GM19397 (cell line): ENCODE measurements around the gene NUB1.

Experiments
- ATAC-seq: cut with Tn5 transposase; IDR thresholded peaks from one replicate; pipeline ENCODE4 v1.9.1; 2021; ENCODE audit warnings: mild to moderate bottlenecking, moderate library complexity; ENCODE audit not compliant: unreplicated experiment

NUB1 gene

GRCh38 chr7:151416112-151416940 lies 74.7 kb downstream of the NUB1 start:
- no peak for ATAC-seq

DNA sequence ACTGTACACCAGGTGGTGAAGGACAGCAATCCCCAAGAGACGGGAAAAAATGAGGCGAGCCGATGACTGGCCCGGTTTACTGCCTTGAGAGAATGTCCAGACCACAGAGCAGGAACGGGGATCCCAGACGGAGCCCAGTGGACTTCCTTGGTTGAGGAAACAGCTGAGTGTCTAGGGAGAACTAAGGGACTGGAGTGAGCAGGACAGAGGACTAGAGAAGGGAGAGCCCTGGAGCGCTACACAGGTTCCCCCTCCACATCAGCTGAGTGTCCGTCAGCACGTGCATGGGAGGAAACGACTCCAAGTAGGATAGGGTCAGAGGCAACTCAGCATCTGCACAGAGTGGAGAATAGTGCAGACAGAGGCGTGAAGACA lies 75.3 kb downstream of the NUB1 start:
- no peak for ATAC-seq

DNA sequence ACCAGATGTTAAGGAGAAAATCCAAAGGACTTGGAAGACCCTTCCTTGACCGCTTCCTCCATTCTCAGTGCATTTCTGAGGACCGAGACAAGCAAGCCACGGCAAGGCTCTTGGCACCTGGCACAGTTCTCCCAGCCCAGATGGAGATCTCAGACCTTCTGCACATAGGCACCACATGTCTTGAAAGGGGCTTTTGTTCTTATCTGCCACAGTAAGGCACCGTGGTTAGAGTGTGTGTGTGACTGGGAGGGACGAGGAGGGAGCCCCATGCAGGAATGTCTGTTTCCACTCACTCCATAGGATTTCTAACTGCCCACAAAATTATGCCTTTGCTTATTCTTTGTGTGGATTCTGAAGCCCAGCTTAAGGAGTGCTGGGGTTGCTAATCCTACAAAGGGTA lies 78.5 kb downstream of the NUB1 start:
- ATAC-seq: no peak

DNA sequence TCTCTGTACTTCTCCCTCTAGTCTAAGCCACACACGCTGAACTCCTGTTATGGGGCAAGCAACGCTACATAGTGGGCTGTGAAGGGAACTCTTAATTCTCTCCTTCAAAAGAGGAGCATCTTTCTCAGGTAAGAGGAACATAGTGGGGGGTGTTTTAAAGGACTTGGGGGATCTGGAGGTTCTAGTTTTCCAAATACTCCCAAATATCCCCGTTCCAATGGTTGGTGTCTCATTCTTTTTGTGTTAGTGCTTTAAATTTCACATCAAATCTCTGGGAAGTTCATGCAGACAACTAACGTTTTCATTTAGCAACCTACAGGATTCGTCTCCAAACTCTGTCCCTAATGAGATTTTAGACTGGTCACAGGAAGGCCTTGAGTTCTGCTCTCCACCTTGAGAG lies 80.6 kb downstream of the NUB1 start:
- ATAC-seq: no peak

DNA sequence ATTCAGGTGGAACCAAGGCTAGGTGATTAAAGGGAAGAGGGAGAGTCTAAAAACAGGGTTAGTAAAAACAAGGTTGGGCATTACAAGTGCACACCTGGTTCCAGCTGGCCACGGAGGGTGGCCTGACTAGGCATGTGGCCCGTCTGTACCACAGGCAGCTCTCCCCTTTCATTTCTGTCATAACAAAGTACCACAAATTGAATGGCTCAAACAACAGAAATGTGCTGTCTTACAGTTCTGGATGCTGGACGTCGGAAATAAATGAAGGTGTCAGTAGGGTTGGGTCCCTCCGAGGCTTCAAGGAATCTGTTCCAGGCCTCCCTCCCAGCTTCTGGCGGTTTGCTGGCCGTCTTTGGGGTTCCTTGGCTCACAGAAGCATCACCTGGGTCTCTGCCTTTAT lies 81.6 kb downstream of the NUB1 start:
- no peak for ATAC-seq

- no peak for ATAC-seq
Measured at GRCh38 chr7:151423936-151424335, 82.3 kb downstream of the NUB1 start.

DNA sequence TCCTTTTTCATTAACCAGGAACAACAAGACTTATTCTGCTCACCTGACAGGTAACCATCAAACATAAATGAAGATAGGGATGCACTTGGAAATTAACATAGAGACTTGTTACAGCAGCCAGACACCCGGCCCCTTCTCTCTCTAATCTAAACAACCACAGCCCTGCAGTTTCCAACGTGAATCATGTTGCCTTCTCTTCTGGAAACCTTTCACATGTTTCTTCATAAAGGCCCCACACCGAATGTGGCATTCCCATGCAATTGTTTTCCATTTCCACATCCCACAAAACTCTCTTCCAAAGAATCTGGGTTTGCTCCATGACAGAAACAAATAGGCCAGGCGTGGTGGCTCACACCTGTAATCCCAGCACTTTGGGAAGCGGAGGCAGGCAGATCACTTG lies 83.2 kb downstream of the NUB1 start:
- no peak for ATAC-seq

DNA sequence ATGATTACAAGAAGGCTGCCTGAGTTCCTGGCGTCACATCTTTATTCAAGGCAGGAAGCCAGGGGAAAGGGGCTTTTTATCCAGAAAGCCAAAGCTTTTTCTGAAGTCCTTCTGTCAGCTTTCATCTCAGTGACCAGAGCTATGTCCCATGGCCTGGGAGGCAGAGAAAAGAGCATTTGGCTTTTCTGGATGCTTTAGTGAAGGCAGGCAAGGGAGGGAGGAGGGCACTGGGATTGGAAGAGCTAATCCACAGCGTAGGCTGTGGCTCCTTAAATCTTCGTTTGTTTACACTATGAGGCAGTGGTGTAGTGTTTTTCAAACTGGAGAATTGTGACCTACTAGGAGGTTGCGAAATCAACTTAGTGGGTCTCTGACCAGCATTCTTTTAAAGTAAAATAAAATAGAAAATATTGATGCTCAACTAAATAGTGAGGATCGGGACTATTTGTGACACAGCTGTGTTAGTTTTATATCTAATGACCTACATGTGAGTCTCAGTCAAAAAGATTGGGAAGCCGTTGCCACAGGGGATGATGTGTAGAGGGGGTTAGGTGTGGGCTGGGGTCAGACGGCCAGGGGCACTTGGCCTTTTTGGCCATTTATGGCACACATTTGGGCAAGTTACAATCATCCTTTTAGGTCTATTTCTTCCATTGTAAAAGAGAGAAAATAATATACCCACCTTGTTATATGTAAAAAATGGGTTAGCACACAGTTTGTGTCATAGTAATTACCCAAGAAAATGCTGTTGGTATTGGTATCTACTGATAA lies 84.2 kb downstream of the NUB1 start:
- ATAC-seq: no peak

- no peak for ATAC-seq
Measured at GRCh38 chr7:151426441-151426903, 84.9 kb downstream of the NUB1 start.

GRCh38 chr7:151426904-151427704 lies 85.5 kb downstream of the NUB1 start:
- no peak for ATAC-seq

DNA sequence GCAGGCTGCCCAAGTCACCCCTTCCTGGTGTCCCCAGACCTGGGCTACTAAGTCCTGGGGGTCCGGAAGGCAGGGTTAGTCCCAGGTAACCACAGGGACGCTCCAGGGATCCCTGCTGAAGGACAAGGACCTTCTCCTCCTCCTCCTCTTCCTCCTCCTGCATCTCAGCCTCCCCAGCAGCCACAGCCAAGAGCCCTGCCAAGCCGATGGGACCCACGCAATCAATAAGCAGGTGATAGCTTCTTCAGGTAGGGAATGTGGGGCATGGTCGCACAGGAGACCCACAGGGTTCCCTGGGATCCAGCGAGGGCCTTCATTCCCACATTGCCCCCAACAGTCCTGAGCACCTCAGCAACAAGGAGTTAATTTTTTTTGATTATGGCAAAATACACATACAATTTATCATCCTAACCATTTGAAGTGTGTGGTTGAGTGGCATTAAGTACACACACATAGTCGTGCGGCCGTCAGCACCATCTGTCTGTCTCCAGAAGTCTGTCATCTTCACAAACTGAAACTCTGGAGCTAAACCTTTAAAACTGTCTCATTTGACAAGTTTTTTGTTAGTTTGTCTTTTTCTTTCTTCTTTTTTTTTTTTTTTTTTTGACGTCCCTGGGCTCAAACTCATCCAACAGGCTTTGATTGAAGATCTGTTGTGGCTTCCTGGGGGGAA lies 86.2 kb downstream of the NUB1 start:
- no peak for ATAC-seq
